HCT116 (cell line): ENCODE measurements around the gene KCNN3. TPM values are rescaled to one million over a fixed set of nuclear protein-coding genes. Genes with fewer than 3 reads are reported as not detected.

Source experiments
- ATAC-seq: fragments of 200-7000 bp; cut with Tn5 transposase; 2 replicates; pipeline ENCODE4 v1.9.1; 2020; ENCODE audit warnings: mild to moderate bottlenecking, moderate library complexity
- BruUV-seq: library from RNA; stranded (reverse); fragments of 400-500 nt; replicated peaks from 2 replicates; lab custom pipeline; 2021; lab: Mats Ljungman, UMichigan
- CTCF ChIA-PET: fragments of 300-600 bp; sonication (Branson Sonifier 250); formaldehyde crosslinking; loops from one replicate; lab custom pipeline; 2021; ENCODE audit warnings: antibody characterized with exemption; lab: Charles Lee
- POLR2A ChIA-PET: fragments of 300-600, 350-600 bp; sonication (Branson Sonifier 250); formaldehyde crosslinking; loops from one replicate; lab custom pipeline; 2021; ENCODE audit warnings: antibody characterized with exemption; lab: Charles Lee
- RAD21 ChIA-PET, 2 experiments: fragments of 300-600 bp; sonication (Branson Sonifier 250); formaldehyde crosslinking; loops; one replicate each; lab custom pipeline; 2023; ENCODE audit warnings: low total read pairs in 2 of 2; ENCODE audit not compliant: uncharacterized antibody in 2 of 2, unreplicated experiment in 2 of 2, low non-redundant PET in 1 of 2; lab: Charles Lee
- DNase-seq: peaks from one replicate; pipeline ENCODE4 v3.0.0-alpha.2; 2010; ENCODE audit warnings: low read depth, low spot score
- H2AFZ ChIP-seq: fragments of 200-600 bp; shearing (Covaris generic), sonication (generic); 2 replicates; pipeline ENCODE4 v1.6.1; 2017; ENCODE audit warnings: low read depth, mixed run types, mixed read lengths, antibody characterized with exemption, low read length; ENCODE audit not compliant: poor library complexity, severe bottlenecking
- H3K27ac ChIP-seq: 2 replicates; pipeline ENCODE4 v1.5.1; 2012; ENCODE audit warnings: low read depth, low read length
- H3K27me3 ChIP-seq: fragments of 200-600 bp; sonication (generic); 2 replicates; pipeline ENCODE4 v1.6.1; 2016; ENCODE audit warnings: mixed run types, low read length, mixed read lengths; ENCODE audit not compliant: insufficient read depth
- H3K36me3 ChIP-seq, 2 experiments: fragments of 200-500 bp in 1 of 2; fragments of 200-600 bp in 1 of 2; sonication (Bioruptor generic) in 1 of 2; sonication (generic) in 1 of 2; 2 replicates each; pipeline versions ENCODE4 v1.5.1 to v1.6.1; 2014 to 2016; ENCODE audit warnings: low read length in 2 of 2, inconsistent platforms in 1 of 2, mixed read lengths in 1 of 2, mixed run types in 1 of 2; ENCODE audit not compliant: insufficient read depth in 2 of 2, control insufficient read depth in 1 of 2
- H3K4me1 ChIP-seq, 2 experiments: fragments of 200-600 bp in 1 of 2; sonication (generic) in 1 of 2; 2 replicates each; pipeline versions ENCODE4 v1.5.1 to v1.6.1; 2012 to 2017; ENCODE audit warnings: low read length in 2 of 2, inconsistent platforms in 1 of 2, mild to moderate bottlenecking in 1 of 2, mixed read lengths in 1 of 2, mixed run types in 1 of 2, moderate library complexity in 1 of 2; ENCODE audit not compliant: insufficient read depth in 2 of 2, control insufficient read depth in 1 of 2
- H3K4me2 ChIP-seq: fragments of 200-600 bp; sonication (generic); 2 replicates; pipeline ENCODE4 v1.6.1; 2017; ENCODE audit warnings: mixed run types, low read length, mixed read lengths
- H3K4me3 ChIP-seq, 2 experiments: fragments of 200-600 bp in 1 of 2; sonication (generic) in 1 of 2; replicated peaks in 1 of 2; 2 replicates each; pipeline ENCODE4 v1.5.1; 2011 to 2016; ENCODE audit warnings: low read length in 2 of 2, control low read depth in 1 of 2, low read depth in 1 of 2, mild to moderate bottlenecking in 1 of 2, mixed read lengths in 1 of 2, mixed run types in 1 of 2
- H3K79me2 ChIP-seq: fragments of 200-600 bp; sonication (generic); 2 replicates; pipeline ENCODE4 v1.6.1; 2017; ENCODE audit warnings: mild to moderate bottlenecking, mixed run types, low read length, moderate library complexity, mixed read lengths; ENCODE audit not compliant: insufficient read depth
- H3K9ac ChIP-seq: fragments of 200-600 bp; sonication (generic); 2 replicates; pipeline ENCODE4 v1.6.1; 2016; ENCODE audit warnings: low read length, mixed read lengths
- H3K9me2 ChIP-seq: fragments of 200-600 bp; sonication (generic), shearing (Covaris generic); 2 replicates; pipeline ENCODE4 v1.6.1; 2017; ENCODE audit warnings: mixed run types, mild to moderate bottlenecking, moderate library complexity; ENCODE audit not compliant: insufficient read depth
- H3K9me3 ChIP-seq, 2 experiments: fragments of 200-500 bp in 1 of 2; fragments of 200-600 bp in 1 of 2; sonication (Bioruptor generic) in 1 of 2; sonication (generic) in 1 of 2; 2 replicates each; pipeline ENCODE4 v1.6.1; 2014 to 2017; ENCODE audit warnings: low read length in 2 of 2, mixed read lengths in 2 of 2, inconsistent platforms in 1 of 2, low read depth in 1 of 2, mild to moderate bottlenecking in 1 of 2, mixed run types in 1 of 2, moderate library complexity in 1 of 2; ENCODE audit not compliant: control insufficient read depth in 1 of 2, insufficient read depth in 1 of 2
- H4K20me1 ChIP-seq: fragments of 200-600 bp; sonication (generic), shearing (Covaris generic); 2 replicates; pipeline ENCODE4 v1.6.1; 2017; ENCODE audit warnings: mixed run types, mild to moderate bottlenecking, moderate library complexity; ENCODE audit not compliant: insufficient read depth
- ATF3 ChIP-seq: IDR thresholded peaks from 2 replicates; pipeline ENCODE4 v1.6.1; 2012
- CBX3 ChIP-seq: IDR thresholded peaks from 2 replicates; pipeline ENCODE4 v1.6.1; 2012; ENCODE audit warnings: low read depth
- CEBPB ChIP-seq: IDR thresholded peaks from 2 replicates; pipeline ENCODE4 v1.6.1; 2012; ENCODE audit warnings: low read depth
- EGR1 ChIP-seq: IDR thresholded peaks from 2 replicates; pipeline ENCODE4 v1.6.1; 2012; ENCODE audit warnings: low read depth
- ELF1 ChIP-seq: IDR thresholded peaks from 2 replicates; pipeline ENCODE4 v1.6.1; 2012; ENCODE audit warnings: low read depth, borderline replicate concordance
- EZH2 ChIP-seq: fragments of 200-600 bp; sonication (generic); IDR thresholded peaks from 2 replicates; pipeline ENCODE4 v1.6.1; 2017; ENCODE audit warnings: antibody characterized with exemption, mixed run types
- FOSL1 ChIP-seq: IDR thresholded peaks from 2 replicates; pipeline ENCODE4 v1.6.1; 2012; ENCODE audit warnings: low read depth
- POLR2A ChIP-seq: IDR thresholded peaks from 2 replicates; pipeline ENCODE4 v1.7.0; 2011; ENCODE audit warnings: borderline replicate concordance; ENCODE audit not compliant: insufficient read depth, insufficient read length; ENCODE audit errors: extremely low read depth
- POLR2AphosphoS5 ChIP-seq: IDR thresholded peaks from 2 replicates; pipeline ENCODE4 v1.6.1; 2011; ENCODE audit warnings: mild to moderate bottlenecking, low read depth, low read length, moderate library complexity
- RAD21 ChIP-seq: IDR thresholded peaks from 2 replicates; pipeline ENCODE4 v1.6.1; 2012; ENCODE audit warnings: low read depth, mild to moderate bottlenecking
- SIN3A ChIP-seq: IDR thresholded peaks from 2 replicates; pipeline ENCODE4 v1.6.1; 2012; ENCODE audit warnings: low read depth
- SRF ChIP-seq: IDR thresholded peaks from 2 replicates; pipeline ENCODE4 v1.6.1; 2012; ENCODE audit warnings: low read depth
- TCF7L2 ChIP-seq: IDR thresholded peaks from 2 replicates; pipeline ENCODE4 v1.7.0; 2011; ENCODE audit warnings: borderline replicate concordance, inconsistent platforms; ENCODE audit not compliant: insufficient read depth, insufficient read length; ENCODE audit errors: extremely low read depth
- YY1 ChIP-seq: IDR thresholded peaks from 2 replicates; pipeline ENCODE4 v1.6.1; 2011; ENCODE audit warnings: low read length, low read depth, moderate library complexity, mild to moderate bottlenecking; ENCODE audit not compliant: insufficient replicate concordance; ENCODE audit errors: extremely low read depth
- ZBTB33 ChIP-seq: IDR thresholded peaks from 2 replicates; pipeline ENCODE4 v1.6.1; 2011; ENCODE audit warnings: mild to moderate bottlenecking, low read length, moderate library complexity; ENCODE audit not compliant: insufficient replicate concordance; ENCODE audit errors: extremely low read depth
- ZFX ChIP-seq: fragments of 450-650 bp; IDR thresholded peaks from 2 replicates; pipeline ENCODE4 v1.6.1; 2017
- ZNF274 ChIP-seq: fragments of 200-500 bp; sonication (Bioruptor generic); IDR thresholded peaks from 2 replicates; pipeline ENCODE4 v1.6.1; 2014; ENCODE audit warnings: mild to moderate bottlenecking, low read depth, low read length, inconsistent platforms
- intact Hi-C: fragments of 100-400 bp; cut with micrococcal nuclease; formaldehyde crosslinking; loops from 2 replicates; pipeline ENCODE4 v1.10.0; 2022
- total RNA-seq: library from RNA; stranded (reverse); gene quantifications from one replicate; pipeline ENCODE4 v1.2.1, GENCODE V29; 2021; ENCODE audit not compliant: unreplicated experiment

Gene KCNN3
- total RNA-seq, 1 experiment from 2014 or later = 1.1 TPM

GRCh38 chr1:154788886-154789285 is 81.2 kb downstream of the KCNN3 start:
- no peak overlapping the region for H3K27ac ChIP-seq
- TF ChIP-seq ATF3 (no peak), RAD21 (no peak), SRF (no peak), FOSL1 (no peak), EGR1 (no peak), ZFX (no peak), ELF1 (no peak), POLR2A (no peak), CEBPB (no peak)
- H3K4me1 ChIP-seq = peaks cover 8 to 10% of the 10 kb centered on the region in 2 experiments; a peak in 3 of 4 replicates
- ChIA-PET RAD21 (no interaction called here), CTCF (no interaction called here), POLR2A (no interaction called here)
- H2AFZ ChIP-seq = no peak overlapping the region
- H3K4me2 ChIP-seq = no peak overlapping the region
- ATAC-seq = no peak
- no peaks in the 10 kb centered on the region for H3K9me2 ChIP-seq
- H3K9me3 ChIP-seq = no peaks in the 10 kb centered on the region
- peaks cover 9% of the 10 kb centered on the region; the same call in 1 of the 2 replicates for H3K27me3 ChIP-seq
- DNase-seq = no peak
- intact Hi-C loops = no loop called here
- no peaks in the 10 kb centered on the region for H3K36me3 ChIP-seq
- H3K9ac ChIP-seq = no peak overlapping the region
- no peaks in the 10 kb centered on the region for H4K20me1 ChIP-seq
- BruUV-seq = no TSS peak
- no peaks in the 10 kb centered on the region for H3K79me2 ChIP-seq
- no peak overlapping the region for H3K4me3 ChIP-seq

GRCh38 chr1:154788110-154788870 is 81.8 kb downstream of the KCNN3 start:
- no peak for DNase-seq
- RAD21 ChIA-PET = no interaction called here
- Histone ChIP-seq H3K36me3 (no peaks in the 10 kb centered on the region), H2AFZ (no peak overlapping the region), H3K9me3 (no peaks in the 10 kb centered on the region), H3K79me2 (no peaks in the 10 kb centered on the region), H3K4me1 (peaks cover 8 to 10% of the 10 kb centered on the region in 2 experiments; a peak in 3 of 4 replicates), H3K4me2 (no peak overlapping the region), H3K4me3 (no peak overlapping the region), H3K27ac (no peak overlapping the region), H3K9me2 (no peaks in the 10 kb centered on the region), H4K20me1 (no peaks in the 10 kb centered on the region), H3K27me3 (peaks cover 9% of the 10 kb centered on the region; the same call in 1 of the 2 replicates), H3K9ac (no peak overlapping the region)
- ATAC-seq = no peak
- intact Hi-C loops = no loop called here
- BruUV-seq = no TSS peak
- CTCF ChIA-PET = no interaction called here
- POLR2A ChIA-PET = no interaction called here
- TF ChIP-seq TCF7L2 = no peak
- no peak for TF ChIP-seq ZBTB33
- no peak for TF ChIP-seq CBX3
- no peak for TF ChIP-seq EGR1
- TF ChIP-seq CEBPB = no peak
- TF ChIP-seq ZNF274 = no peak
- no peak for TF ChIP-seq POLR2A
- TF ChIP-seq EZH2 = no peak
- no peak for TF ChIP-seq FOSL1
- no peak for TF ChIP-seq POLR2AphosphoS5
- no peak for TF ChIP-seq YY1
- TF ChIP-seq SIN3A = no peak
